ENCODE measurements around the gene STX11. TPM values are rescaled to one million over a fixed set of nuclear protein-coding genes. Genes with fewer than 3 reads are reported as not detected.
A peak's percentile ranks its signal among the peaks of the same experiment; 100 is the strongest.

The STX11 gene
- 16.1 and 16.6 TPM in 2 replicates for total RNA-seq (2014; rRNA removed; shearing (Covaris generic))

- H3K4me3 ChIP-seq = peak within 1 kb of the TSS; percentile 73
- peak within 1 kb of the TSS; percentile 31 for H3K27ac ChIP-seq
- no peaks in the 10 kb centered on the region for H3K27me3 ChIP-seq
- no peaks in the 10 kb centered on the region for H3K36me3 ChIP-seq
- DNase-seq = peak; percentile 79 to 87
- peaks cover 4% of the 10 kb centered on the region; the same call in 1 of the 2 replicates for H3K4me1 ChIP-seq
- no peaks in the 10 kb centered on the region for H3K9me3 ChIP-seq (replicated peaks)
These were observed at the start of gene STX11 for GRCh38 chr6:144149894-144150709. STX11 (plus strand) TSS chr6:144150517; CDS start chr6:144186628, 36,111 bp downstream.

- no peaks in the 10 kb centered on the region for H3K36me3 ChIP-seq
- H3K27me3 ChIP-seq = no peaks in the 10 kb centered on the region
- no peaks in the 10 kb centered on the region for H3K9me3 ChIP-seq (replicated peaks)
- H3K27ac ChIP-seq = no peak overlapping the region
- no peak for DNase-seq
- peaks cover 6% of the 10 kb centered on the region for H3K4me1 ChIP-seq
- H3K4me3 ChIP-seq = no peak overlapping the region
These were observed 47.2 kb upstream of the STX11 start for GRCh38 chr6:144103026-144103563.

- Histone ChIP-seq H3K36me3 (no peaks in the 10 kb centered on the region), H3K27ac (no peak overlapping the region), H3K4me3 (no peak overlapping the region), H3K4me1 (peaks cover 6% of the 10 kb centered on the region), H3K9me3 (replicated peaks) (no peaks in the 10 kb centered on the region), H3K27me3 (no peaks in the 10 kb centered on the region)
- DNase-seq = no peak
These were observed 45.8 kb upstream of the STX11 start for GRCh38 chr6:144104488-144104887.

GRCh38 chr6:144104898-144105487 lies 45.3 kb upstream of the STX11 start:
- peak; percentile 47 to 88 for DNase-seq
- H3K4me3 ChIP-seq = no peak overlapping the region
- H3K27ac ChIP-seq = peak overlapping the region; percentile 14; the same call in 1 of the 2 replicates
- no peaks in the 10 kb centered on the region for H3K9me3 ChIP-seq (replicated peaks)
- no peaks in the 10 kb centered on the region for H3K27me3 ChIP-seq
- H3K4me1 ChIP-seq = peaks cover 6% of the 10 kb centered on the region
- H3K36me3 ChIP-seq = no peaks in the 10 kb centered on the region

- DNase-seq = no peak
- H3K4me1 ChIP-seq = peaks cover 6% of the 10 kb centered on the region
- H3K36me3 ChIP-seq = no peaks in the 10 kb centered on the region
- H3K9me3 ChIP-seq (replicated peaks) = no peaks in the 10 kb centered on the region
- no peak overlapping the region for H3K27ac ChIP-seq
- H3K27me3 ChIP-seq = no peaks in the 10 kb centered on the region
- no peak overlapping the region for H3K4me3 ChIP-seq
These were observed 44.1 kb upstream of the STX11 start for GRCh38 chr6:144106206-144106605.

- Histone ChIP-seq H3K36me3 (no peaks in the 10 kb centered on the region), H3K9me3 (replicated peaks) (no peaks in the 10 kb centered on the region), H3K27ac (no peak overlapping the region), H3K4me1 (peaks cover 3% of the 10 kb centered on the region), H3K4me3 (no peak overlapping the region), H3K27me3 (no peaks in the 10 kb centered on the region)
- DNase-seq = no peak
These were observed 40.1 kb upstream of the STX11 start for GRCh38 chr6:144110210-144110609.

GRCh38 chr6:144113366-144113765 lies 37.0 kb upstream of the STX11 start:
- no peak for DNase-seq
- Histone ChIP-seq H3K27me3 (no peaks in the 10 kb centered on the region), H3K4me1 (no peaks in the 10 kb centered on the region), H3K4me3 (no peak overlapping the region), H3K36me3 (no peaks in the 10 kb centered on the region), H3K9me3 (replicated peaks) (no peaks in the 10 kb centered on the region), H3K27ac (no peak overlapping the region)

GRCh38 chr6:144115219-144115618 lies 35.1 kb upstream of the STX11 start:
- Histone ChIP-seq H3K9me3 (replicated peaks) (no peaks in the 10 kb centered on the region), H3K36me3 (no peaks in the 10 kb centered on the region), H3K4me1 (no peaks in the 10 kb centered on the region), H3K27ac (no peak overlapping the region), H3K4me3 (no peak overlapping the region), H3K27me3 (no peaks in the 10 kb centered on the region)
- DNase-seq = no peak

- H3K27me3 ChIP-seq = no peaks in the 10 kb centered on the region
- no peak overlapping the region for H3K27ac ChIP-seq
- no peaks in the 10 kb centered on the region for H3K4me1 ChIP-seq
- H3K36me3 ChIP-seq = no peaks in the 10 kb centered on the region
- H3K9me3 ChIP-seq (replicated peaks) = no peaks in the 10 kb centered on the region; the same call in 1 of the 2 replicates
- DNase-seq = no peak
- no peak overlapping the region for H3K4me3 ChIP-seq
These were observed 30.9 kb upstream of the STX11 start for GRCh38 chr6:144119376-144119775.

- H3K4me3 ChIP-seq = no peak overlapping the region
- H3K4me1 ChIP-seq = no peaks in the 10 kb centered on the region
These were observed 27.5 kb upstream of the STX11 start for GRCh38 chr6:144122861-144123260.

GRCh38 chr6:144123421-144123820 lies 26.9 kb upstream of the STX11 start:
- Histone ChIP-seq H3K36me3 (no peaks in the 10 kb centered on the region), H3K4me1 (no peaks in the 10 kb centered on the region), H3K4me3 (no peak overlapping the region), H3K9me3 (replicated peaks) (no peaks in the 10 kb centered on the region; the same call in 1 of the 2 replicates), H3K27me3 (no peaks in the 10 kb centered on the region), H3K27ac (no peak overlapping the region)
- DNase-seq = no peak

More at GRCh38 chr6:144122861-144123260, 27.5 kb upstream of the STX11 start:
- DNase-seq = no peak
- no peak overlapping the region for H3K27ac ChIP-seq
- no peaks in the 10 kb centered on the region for H3K27me3 ChIP-seq
- no peaks in the 10 kb centered on the region; the same call in 1 of the 2 replicates for H3K9me3 ChIP-seq (replicated peaks)
- no peaks in the 10 kb centered on the region for H3K36me3 ChIP-seq

- no peak for DNase-seq
- Histone ChIP-seq H3K9me3 (replicated peaks) (no peaks in the 10 kb centered on the region; the same call in 1 of the 2 replicates), H3K27me3 (no peaks in the 10 kb centered on the region), H3K36me3 (no peaks in the 10 kb centered on the region), H3K4me1 (no peaks in the 10 kb centered on the region), H3K27ac (no peak overlapping the region), H3K4me3 (no peak overlapping the region)
These were observed 26.5 kb upstream of the STX11 start for GRCh38 chr6:144123836-144124235.

- no peaks in the 10 kb centered on the region for H3K36me3 ChIP-seq
- no peaks in the 10 kb centered on the region for H3K4me1 ChIP-seq
- no peak for DNase-seq
- no peak overlapping the region for H3K4me3 ChIP-seq
- H3K9me3 ChIP-seq (replicated peaks) = no peaks in the 10 kb centered on the region; the same call in 1 of the 2 replicates
- no peaks in the 10 kb centered on the region for H3K27me3 ChIP-seq
- no peak overlapping the region for H3K27ac ChIP-seq
These were observed 23.2 kb upstream of the STX11 start for GRCh38 chr6:144127097-144127496.

GRCh38 chr6:144129469-144129868 lies 20.8 kb upstream of the STX11 start:
- Histone ChIP-seq H3K9me3 (replicated peaks) (no peaks in the 10 kb centered on the region; the same call in 1 of the 2 replicates), H3K27me3 (no peaks in the 10 kb centered on the region), H3K27ac (no peak overlapping the region), H3K4me3 (no peak overlapping the region), H3K4me1 (no peaks in the 10 kb centered on the region), H3K36me3 (no peaks in the 10 kb centered on the region)
- no peak for DNase-seq

GRCh38 chr6:144131248-144131709 lies 19.0 kb upstream of the STX11 start:
- Histone ChIP-seq H3K4me1 (no peaks in the 10 kb centered on the region), H3K36me3 (no peaks in the 10 kb centered on the region), H3K27ac (no peak overlapping the region), H3K4me3 (no peak overlapping the region), H3K9me3 (replicated peaks) (no peaks in the 10 kb centered on the region), H3K27me3 (no peaks in the 10 kb centered on the region)
- DNase-seq = no peak
